Choroid plexus epithelial cell (primary cell): Measurements from ENCODE around the gene DYSF.

ENCODE experiments used
- DNase-seq: peaks from one replicate; pipeline ENCODE4 v3.0.0-alpha.2; 2010; ENCODE audit warnings: low read depth
- H3K4me3 ChIP-seq: 2 replicates; pipeline ENCODE4 v1.5.1; 2011; ENCODE audit warnings: low read depth, mild to moderate bottlenecking, control low read depth, low read length, moderate library complexity
- TF ChIP-seq, protein P1 (sequence below): conservative IDR thresholded peaks from 2 replicates; pipeline ENCODE4 v1.5.1; 2011; ENCODE audit warnings: low read depth, mild to moderate bottlenecking, control low read depth, inconsistent platforms, low read length, moderate library complexity

Gene DYSF

DNA sequence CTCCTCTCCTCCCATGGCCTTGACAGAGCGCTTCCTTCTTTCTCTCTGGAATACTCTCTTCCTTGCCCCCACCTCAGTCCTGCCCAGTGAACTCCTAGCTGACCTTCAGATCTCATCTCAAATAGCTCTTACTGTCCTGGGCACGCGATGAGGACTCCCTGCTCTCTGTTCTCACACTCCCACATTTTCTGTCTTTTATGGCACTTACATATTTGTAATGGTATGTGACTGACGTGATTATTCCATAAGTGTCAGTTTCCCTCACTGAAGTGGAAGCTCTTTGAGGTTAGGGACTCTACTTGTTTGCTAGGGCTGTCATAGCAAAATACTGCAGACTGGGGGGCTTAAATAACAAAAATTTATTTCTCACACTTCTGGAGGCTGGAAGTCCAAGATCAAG is 1.7 kb upstream of the DYSF start:
- TF ChIP-seq, protein P1, sequence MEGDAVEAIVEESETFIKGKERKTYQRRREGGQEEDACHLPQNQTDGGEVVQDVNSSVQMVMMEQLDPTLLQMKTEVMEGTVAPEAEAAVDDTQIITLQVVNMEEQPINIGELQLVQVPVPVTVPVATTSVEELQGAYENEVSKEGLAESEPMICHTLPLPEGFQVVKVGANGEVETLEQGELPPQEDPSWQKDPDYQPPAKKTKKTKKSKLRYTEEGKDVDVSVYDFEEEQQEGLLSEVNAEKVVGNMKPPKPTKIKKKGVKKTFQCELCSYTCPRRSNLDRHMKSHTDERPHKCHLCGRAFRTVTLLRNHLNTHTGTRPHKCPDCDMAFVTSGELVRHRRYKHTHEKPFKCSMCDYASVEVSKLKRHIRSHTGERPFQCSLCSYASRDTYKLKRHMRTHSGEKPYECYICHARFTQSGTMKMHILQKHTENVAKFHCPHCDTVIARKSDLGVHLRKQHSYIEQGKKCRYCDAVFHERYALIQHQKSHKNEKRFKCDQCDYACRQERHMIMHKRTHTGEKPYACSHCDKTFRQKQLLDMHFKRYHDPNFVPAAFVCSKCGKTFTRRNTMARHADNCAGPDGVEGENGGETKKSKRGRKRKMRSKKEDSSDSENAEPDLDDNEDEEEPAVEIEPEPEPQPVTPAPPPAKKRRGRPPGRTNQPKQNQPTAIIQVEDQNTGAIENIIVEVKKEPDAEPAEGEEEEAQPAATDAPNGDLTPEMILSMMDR = no peak
- DNase-seq = no peak
- no peak overlapping the region for H3K4me3 ChIP-seq

DNA sequence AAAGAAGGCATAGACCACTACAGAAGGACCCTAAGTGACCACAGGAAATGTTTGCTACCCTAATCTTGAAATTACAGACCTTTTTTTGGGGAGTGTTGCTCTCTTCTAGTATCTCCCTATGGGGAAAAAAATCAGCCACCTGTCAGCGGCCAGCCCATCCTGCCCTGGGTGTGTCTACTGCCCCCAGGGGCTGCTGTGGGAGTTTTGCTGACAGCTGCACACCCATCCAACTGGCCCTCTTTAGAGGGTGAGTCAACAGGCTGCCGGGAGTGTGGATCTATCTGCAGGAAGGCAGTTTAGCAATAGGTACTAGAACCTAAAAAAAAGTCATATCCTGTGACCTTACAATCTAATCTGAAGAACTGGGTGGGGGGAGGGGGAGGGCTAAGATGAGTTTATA is 796 bp upstream of the DYSF start:
- DNase-seq = peak; percentile 58
- no peak overlapping the region for H3K4me3 ChIP-seq
- TF ChIP-seq, protein P1 = peak; percentile 40

DNA sequence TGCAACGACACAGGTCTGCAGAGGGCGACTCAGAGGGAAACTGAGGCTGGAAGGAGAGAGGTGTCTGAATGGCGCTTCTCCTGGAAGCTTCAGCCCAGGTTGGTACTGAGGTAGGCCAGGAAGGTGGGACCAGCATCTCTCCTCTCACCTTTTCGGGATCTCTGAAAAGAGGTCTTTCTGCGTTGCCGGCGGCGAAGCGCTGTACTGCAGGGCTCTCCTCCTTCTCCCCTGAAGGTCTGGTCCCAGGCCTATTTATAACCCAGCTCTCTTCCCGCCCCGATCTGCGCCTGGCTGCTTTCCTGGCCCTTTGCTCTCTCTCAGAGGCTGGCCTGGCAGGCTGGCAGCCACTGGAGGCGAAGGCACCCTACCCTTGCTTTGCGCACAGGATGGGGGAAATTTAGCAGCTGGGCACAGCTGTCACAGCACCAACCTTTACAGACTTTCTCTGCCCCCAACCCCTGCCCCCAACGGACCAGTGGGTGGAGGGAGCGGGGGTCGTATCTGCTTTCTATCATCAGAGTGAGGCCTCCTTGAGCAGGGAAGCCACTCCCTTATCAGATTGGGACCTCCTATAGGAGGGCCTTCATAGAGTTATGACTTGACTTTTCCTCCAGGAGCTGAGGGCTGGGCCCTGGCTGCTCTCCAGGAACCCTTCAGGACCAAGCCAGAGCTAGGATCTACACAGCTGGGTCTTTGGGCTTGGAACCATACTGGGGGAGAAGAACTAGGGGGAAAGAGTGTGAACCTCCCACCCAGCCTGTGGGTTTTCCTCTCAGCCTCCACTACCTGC is 1.1 kb downstream of the DYSF start:
- peak overlapping the region; percentile 60 for H3K4me3 ChIP-seq
- TF ChIP-seq, protein P1 = no peak
- DNase-seq = no peak

DNA sequence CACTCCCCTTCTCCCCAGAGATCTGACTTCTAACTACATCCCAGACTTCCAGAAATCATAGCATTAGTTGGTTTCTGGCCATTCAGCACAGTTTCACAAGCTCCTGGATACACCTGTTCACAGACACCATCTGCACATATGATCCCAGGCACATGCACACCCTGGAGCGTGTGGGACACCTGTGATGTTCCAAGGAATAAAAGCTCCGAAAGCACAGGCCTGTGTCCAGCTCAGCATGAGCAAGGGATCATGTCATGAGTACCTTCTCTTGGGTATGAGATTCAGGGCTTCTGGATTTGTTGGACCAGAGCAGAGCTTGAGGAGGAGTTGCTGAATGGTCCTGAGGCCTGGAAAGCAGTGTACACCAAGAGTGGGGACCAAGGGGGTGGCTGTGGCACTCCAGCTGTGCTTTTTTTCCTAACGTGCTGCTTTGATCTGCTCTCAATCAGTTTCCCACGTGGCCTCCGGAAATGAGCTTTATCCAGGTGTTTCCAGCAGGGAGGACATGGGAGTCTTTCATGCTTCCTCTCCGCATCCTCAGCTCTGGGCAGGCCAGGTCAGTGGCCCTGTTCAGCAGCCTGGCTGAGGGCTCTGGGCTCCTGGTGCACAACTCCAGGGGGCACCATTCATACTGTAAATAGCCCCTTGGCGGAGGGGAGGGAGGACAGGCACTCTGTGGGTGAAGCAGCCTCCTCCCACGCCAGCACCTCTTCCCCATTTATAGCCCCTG is 1.8 kb downstream of the DYSF start:
- no peak for DNase-seq
- TF ChIP-seq, protein P1 = no peak
- H3K4me3 ChIP-seq = no peak overlapping the region

DNA sequence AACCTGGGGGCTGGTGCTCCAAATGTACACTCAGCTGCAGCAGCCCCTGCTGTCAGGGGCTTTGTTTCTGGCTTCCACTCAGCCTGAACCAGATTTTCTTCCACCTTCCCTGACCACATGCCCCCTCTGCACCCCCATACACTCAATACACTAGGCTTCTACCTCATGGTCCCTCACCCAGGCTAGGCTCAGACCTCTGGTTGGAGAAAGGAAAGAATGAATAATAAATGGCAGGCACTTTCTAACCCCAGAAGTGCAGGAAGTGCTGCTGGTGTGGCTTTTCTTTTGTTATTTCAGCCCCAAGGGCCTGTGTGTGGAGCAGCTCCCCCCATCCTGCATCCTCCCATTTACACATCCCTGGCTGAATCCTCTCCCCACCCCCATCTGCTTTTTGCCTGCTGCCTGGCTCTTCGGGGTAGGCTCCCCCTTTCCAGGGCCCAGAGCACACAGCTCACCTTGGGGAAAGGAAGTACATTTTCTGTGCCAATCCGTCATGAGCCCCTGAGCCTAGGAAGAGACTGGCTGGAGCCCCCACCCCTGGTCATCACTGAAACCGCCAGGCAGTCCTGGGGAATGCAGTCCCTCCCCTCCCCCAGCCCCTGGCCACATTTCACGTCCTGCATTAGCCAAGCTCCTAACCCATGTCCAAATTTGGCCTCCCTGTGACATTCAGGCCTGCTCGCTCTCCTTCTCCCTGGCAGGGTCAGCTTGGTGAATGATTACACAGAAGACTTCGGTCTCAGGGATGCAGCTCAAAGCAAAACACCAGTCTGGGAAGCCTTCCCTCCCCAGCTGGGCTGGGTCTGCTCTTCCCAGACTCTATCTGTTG is 2.6 kb downstream of the DYSF start:
- H3K4me3 ChIP-seq = no peak overlapping the region
- DNase-seq = no peak
- TF ChIP-seq, protein P1 = no peak

DNA sequence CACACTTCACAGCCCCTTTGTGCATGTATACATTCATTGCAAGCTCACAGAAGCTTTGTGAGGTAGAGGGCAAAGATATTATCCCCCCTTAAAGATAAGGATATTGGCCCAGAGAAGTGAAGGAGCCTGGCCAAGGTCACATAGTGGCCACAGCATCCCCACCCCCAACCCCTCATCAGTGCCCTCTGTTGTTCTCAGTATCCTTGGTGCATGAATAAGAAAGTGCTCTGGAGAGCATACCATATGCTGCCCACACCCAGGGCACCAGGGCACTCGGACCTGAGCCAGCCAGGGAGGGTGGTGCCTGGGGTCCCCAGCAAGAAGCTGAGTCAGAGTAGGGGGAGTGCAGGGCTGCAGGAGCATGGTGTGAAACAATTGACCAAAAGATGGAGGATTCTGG is 3.3 kb downstream of the DYSF start:
- no peak for DNase-seq
- H3K4me3 ChIP-seq = no peak overlapping the region
- TF ChIP-seq, protein P1 = no peak
